ENCODE results near the gene VWA1. TPM values are rescaled to one million over a fixed set of nuclear protein-coding genes. Genes with fewer than 3 reads are reported as not detected.
"Not testable (repeated sequence)": the region's sequence is repeated elsewhere in the genome, so short reads cannot be mapped to it uniquely, and the experiment has no call there.

VWA1 gene
- total and polyA plus RNA-seq, 5 experiments from 2014 or later, result not detected

DNA sequence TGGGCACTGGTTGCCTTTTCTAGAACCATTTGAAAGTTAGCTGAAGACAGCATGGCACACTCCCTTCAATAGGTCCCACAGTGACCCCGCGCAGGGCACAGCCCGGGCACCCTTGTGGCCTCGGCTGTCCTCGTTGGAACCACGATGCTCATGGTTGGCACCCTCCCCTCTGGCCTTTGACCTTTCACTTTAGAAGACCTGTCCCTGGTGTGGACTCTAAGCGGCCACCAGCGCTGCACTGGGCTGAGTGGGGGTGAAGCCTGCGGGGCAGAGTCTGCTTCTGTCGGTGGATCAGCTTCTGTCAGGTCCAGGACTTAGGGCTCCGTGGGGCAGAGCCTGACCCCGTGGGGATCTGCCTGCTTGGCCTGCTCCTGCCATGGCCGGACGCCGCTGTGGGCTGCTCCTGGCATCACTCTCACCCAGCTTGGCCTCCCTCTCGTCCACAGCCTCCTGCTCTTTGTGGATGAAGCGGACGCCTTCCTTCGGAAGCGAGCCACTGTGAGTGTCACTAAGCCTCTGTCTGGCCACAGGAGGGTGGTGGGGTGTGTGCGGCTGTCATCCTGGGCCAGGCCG, 21.3 kb downstream of the VWA1 start:
- H3K27ac Mint-ChIP-seq, ATAC-seq, DNase-seq, H3K4me3 Mint-ChIP-seq, H3K4me1 Mint-ChIP-seq, H3K36me3 Mint-ChIP-seq, H3K9me3 Mint-ChIP-seq, POLR2A ChIA-PET, H3K27me3 Mint-ChIP-seq: not testable (repeated sequence)

DNA sequence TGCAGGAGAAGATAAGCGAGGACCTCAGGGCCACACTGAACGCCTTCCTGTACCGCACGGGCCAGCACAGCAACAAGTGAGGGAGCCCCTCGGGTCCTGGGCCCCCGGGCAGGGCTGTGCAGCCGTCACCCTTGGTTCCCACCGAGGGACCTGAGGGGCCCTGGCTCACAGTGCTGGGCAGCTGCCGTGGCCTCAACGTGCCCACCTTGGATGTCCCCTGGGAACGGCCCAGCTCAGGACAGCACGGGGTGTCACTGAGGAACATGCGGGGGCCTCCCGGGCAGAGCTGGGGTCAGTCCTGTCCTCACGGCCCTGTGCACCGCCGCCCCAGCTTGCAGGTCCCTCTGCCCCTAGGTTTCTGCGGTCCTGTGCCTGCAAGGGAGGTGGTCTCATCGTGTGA, 23.7 kb downstream of the VWA1 start:
- DNase-seq, H3K4me3 Mint-ChIP-seq, ATAC-seq, H3K27ac Mint-ChIP-seq, POLR2A ChIA-PET, H3K4me1 Mint-ChIP-seq, H3K27me3 Mint-ChIP-seq, H3K36me3 Mint-ChIP-seq, H3K9me3 Mint-ChIP-seq: not testable (repeated sequence)

DNA sequence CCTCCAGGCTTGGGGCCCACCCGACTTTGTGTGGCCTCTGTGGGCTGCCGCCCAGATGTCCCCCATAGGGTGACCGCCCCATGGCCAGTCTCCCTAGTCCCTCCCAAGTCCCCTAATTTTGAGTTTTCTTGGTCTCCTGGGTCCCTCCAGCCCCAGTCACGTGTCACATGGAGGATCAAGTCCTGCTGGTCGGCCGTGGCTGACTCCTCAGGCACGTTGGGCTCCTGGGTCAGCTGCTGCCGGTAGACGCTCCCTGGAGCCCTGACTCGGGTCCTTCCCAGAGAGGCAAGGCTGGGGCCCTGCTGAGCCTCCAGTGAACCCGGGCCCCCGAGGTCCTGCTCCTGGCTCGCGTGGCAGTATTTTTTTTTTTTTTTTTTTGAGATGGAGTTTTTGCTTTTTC, 24.2 kb downstream of the VWA1 start:
- DNase-seq, H3K4me3 Mint-ChIP-seq, H3K36me3 Mint-ChIP-seq, POLR2A ChIA-PET, H3K27ac Mint-ChIP-seq, ATAC-seq, H3K4me1 Mint-ChIP-seq, H3K27me3 Mint-ChIP-seq, H3K9me3 Mint-ChIP-seq: not testable (repeated sequence)

DNA sequence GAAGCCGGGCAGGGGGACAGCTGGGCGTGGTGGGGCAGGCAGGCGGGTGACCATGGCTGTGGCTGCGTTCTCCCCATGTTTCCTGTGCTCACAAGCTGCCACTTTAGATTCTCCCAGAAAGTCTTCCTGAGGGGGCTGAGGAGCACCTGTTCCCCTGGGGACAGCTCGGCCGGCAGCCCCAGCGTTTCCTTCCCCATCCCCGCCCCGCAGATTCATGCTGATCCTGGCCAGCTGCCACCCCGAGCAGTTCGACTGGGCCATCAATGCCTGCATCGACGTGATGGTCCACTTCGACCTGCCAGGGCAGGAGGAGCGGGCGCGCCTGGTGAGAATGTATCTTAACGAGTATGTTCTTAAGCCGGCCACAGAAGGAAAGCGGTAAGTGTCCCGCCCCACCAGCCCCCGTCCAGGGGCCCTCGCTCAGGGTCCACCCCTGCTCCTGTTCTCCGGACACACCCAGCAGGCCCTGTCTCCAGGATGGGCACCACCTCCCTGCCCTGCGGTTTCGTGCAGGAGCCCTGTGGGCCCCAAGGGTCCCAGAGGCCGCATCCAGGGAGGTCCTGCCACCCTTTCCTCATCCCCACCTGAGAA, 25.1 kb downstream of the VWA1 start:
- Mint-ChIP-seq H3K4me1 (peaks cover 0 to 4% (median 0%) of the 10 kb centered on the region in 4 donors), H3K4me3 (no peak overlapping the region), H3K27me3 (peaks cover 0 to 10% (median under 1%) of the 10 kb centered on the region in 5 donors), H3K36me3 (no peaks in the 10 kb centered on the region), H3K27ac (no peak overlapping the region), H3K9me3 (no peaks in the 10 kb centered on the region)
- POLR2A ChIA-PET, result no interaction called here
- ATAC-seq, result no peak
- DNase-seq, result no peak

DNA sequence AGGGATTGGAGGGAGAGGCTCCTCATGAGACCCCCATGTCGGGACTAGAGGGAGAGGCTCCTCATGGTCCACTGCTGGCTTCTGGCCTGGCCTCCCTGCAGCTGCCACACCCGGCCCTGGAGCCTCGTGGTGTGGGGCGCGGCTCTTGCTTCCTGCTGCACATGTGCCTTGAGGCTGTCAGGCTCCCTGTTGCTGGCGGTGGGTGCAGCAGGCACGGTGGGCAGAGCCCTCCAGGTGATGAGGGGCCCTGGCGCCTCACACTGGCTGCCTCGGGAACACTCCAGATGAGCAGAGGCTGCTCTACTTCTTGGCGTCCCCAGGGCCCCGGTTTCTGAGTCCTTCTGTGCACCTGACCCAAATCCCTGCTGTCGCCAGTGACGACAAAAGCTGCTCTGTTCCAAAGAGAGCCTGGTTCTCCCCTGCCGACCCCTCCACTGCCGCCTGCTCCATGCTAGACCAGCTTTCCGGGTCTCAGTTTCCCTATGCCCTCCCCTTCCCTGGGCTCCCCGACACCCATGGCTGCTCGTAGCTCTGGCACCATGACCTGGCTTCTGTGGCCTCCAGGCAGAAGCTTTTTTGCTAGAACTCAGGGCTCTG, 26.3 kb downstream of the VWA1 start:
- H3K27me3 Mint-ChIP-seq, result peaks cover 0 to 12% (median 4%) of the 10 kb centered on the region in 5 donors
- POLR2A ChIA-PET, result no interaction called here
- no peaks in the 10 kb centered on the region for H3K36me3 Mint-ChIP-seq
- H3K4me3 Mint-ChIP-seq, result peak overlapping the region in 5 of 10 donors; percentile 50 to 83 (median 73)
- H3K9me3 Mint-ChIP-seq, result no peaks in the 10 kb centered on the region
- ATAC-seq, result no peak
- no peak for DNase-seq
- peaks cover 0 to 4% (median 0%) of the 10 kb centered on the region in 4 donors for H3K4me1 Mint-ChIP-seq
- peak overlapping the region in 5 of 10 donors; percentile 66 to 85 (median 82) for H3K27ac Mint-ChIP-seq

DNA sequence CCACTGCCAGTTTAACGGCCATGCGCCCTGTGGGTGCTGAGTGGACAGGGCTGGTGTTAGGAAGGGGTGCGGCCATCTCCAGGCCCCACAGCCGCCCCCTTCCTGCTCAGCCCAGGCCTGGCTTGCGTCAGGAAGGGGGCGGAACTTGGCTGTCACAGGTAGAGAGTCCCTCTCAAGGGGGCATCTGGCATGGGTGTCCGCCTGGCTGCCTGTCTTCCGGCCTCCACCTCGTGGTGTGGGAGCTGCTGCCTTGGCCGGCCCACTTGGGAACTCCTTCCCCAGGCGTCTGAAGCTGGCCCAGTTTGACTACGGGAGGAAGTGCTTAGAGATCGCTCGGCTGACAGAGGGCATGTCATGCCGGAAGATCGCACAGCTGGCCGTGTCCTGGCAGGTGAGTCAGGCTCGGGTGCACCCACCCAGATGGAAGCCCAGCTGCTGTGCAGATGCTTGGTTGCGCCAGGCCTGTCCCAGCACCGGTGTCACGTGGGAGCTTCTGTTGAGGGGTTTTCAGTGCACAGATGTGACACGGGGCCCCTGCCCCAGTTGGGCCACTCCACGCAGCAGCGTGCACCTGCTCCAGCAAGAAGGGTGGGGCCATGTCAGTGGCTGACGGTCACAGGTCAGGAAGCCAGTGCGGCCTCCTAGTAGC, 27.0 kb downstream of the VWA1 start:
- POLR2A ChIA-PET, result no interaction called here
- peak; percentile 54 to 80 for ATAC-seq
- DNase-seq, result peak in 2 of 10 donors; percentile 11 to 15
- peak overlapping the region in 9 of 10 donors; percentile 50 to 83 (median 63) for H3K4me3 Mint-ChIP-seq
- H3K27ac Mint-ChIP-seq, result peak overlapping the region in 5 of 10 donors; percentile 66 to 85 (median 82)
- peaks cover 0 to 12% (median 4%) of the 10 kb centered on the region in 5 donors for H3K27me3 Mint-ChIP-seq
- no peaks in the 10 kb centered on the region for H3K36me3 Mint-ChIP-seq
- H3K9me3 Mint-ChIP-seq, result no peaks in the 10 kb centered on the region
- peaks cover 0 to 4% (median 0%) of the 10 kb centered on the region in 4 donors for H3K4me1 Mint-ChIP-seq

DNA sequence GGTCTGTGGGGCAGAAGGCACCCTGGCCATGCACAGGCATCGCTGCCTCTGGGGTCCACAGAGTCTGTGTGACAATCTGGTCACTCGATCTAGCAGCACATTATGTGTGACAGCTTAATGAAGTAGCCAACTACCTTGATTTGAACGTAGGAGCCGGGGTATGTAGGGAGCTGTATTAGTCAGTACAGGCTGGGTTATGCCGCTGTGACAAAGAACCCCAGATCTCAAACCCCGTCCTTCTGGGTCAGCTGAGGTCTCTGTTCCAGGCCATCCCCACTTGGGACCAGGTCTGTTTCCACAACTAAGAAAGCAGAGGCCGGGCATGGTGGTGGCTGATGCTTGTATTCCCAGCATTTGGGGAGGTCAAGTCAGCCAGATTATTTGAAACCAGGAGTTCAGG, 27.8 kb downstream of the VWA1 start:
- peaks cover 0 to 12% (median 4%) of the 10 kb centered on the region in 5 donors for H3K27me3 Mint-ChIP-seq
- POLR2A ChIA-PET, result no interaction called here
- H3K4me1 Mint-ChIP-seq, result peaks cover 0 to 4% (median 0%) of the 10 kb centered on the region in 4 donors
- H3K36me3 Mint-ChIP-seq, result no peaks in the 10 kb centered on the region
- no peak for DNase-seq
- no peak for ATAC-seq
- H3K4me3 Mint-ChIP-seq, result peak overlapping the region in 1 of 10 donors; percentile 73
- no peak overlapping the region for H3K27ac Mint-ChIP-seq
- H3K9me3 Mint-ChIP-seq, result no peaks in the 10 kb centered on the region

DNA sequence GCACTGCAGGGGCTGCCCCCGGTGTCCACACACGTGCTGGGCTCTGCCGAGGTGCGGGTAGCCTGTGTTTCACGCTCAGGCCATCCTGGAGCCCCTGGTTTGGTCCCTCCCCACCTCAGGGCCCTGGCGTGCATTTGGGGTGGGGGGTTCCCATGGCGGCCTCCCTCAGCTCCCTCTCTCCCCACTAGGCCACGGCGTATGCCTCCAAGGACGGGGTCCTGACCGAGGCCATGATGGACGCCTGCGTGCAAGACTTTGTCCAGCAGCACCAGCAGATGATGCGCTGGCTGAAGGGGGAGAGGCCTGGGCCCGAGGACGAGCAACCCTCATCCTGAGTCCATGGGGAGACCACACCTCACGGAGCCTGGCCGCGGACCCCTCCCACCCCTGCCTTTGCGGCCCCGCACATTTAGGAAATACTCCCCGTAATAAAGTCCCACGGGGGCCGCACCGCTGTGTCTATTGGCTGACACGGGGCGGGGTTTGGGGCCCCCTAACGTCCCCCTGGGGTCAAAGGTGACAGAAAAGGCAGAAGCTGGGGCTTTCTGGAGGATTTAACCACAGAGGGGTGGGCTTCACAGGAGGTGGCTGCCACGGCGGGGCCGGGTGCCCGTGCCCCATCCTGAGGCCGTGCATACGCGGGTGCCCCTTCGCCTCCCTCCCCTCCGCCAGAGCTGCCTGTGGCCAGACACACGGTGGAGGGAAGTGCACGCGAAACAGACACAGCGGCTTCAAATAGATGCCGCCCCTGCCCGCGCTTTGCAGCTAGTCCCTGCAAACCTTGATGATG, 32.9 kb downstream of the VWA1 start:
- not testable (repeated sequence) for H3K27ac Mint-ChIP-seq, DNase-seq, ATAC-seq, H3K4me3 Mint-ChIP-seq, H3K27me3 Mint-ChIP-seq, H3K36me3 Mint-ChIP-seq, H3K9me3 Mint-ChIP-seq
- POLR2A ChIA-PET, result interaction anchor here (0.7 kb wide), 1 partner anchor 37 kb away, joined by 3 read pairs; no protein-coding TSS in a partner anchor
- peaks cover 7 to 25% (median 22%) of the 10 kb centered on the region in 4 donors for H3K4me1 Mint-ChIP-seq

DNA sequence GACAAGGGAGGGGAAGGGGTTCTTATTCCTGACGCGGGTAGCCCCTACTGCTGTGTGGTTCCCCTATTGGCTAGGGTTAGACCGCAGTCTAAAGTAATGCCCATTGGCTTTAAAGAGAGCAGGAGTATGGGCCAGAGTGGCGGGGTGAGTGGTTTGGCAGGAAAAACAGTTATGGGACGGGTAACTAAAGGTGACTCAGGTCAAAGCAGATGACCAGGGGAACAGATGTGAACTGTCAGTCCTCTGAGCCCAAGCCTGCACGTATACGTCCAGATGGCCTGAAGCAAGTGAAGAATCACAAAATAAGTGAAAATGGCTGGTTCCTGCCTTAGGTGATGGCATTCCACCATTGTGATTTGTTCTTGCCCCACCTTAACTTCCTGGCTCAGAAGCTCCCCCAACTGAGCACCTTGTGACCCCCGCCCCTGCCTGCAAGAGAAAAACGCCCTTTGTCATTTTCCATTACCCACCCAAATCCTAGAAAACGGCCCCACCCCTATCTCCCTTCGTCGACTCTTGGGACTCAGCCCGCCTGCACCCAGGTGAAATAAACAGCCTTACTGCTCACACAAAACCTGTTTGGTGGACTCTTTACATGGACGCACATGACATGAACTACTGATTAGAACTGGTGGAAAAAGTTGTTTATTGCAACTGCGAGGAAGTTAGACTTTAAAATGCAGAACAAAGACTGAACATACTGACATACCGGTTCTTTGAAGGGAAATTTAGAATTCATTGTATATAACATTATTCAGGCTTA, 35.3 kb downstream of the VWA1 start:
- ATAC-seq (peak; percentile 31 to 38), DNase-seq (peak in 2 of 10 donors; percentile 18 to 29)
- Mint-ChIP-seq H3K4me1 (peaks cover 9 to 34% (median 28%) of the 10 kb centered on the region in 4 donors), H3K27me3 (peaks cover 0 to 2% (median 0%) of the 10 kb centered on the region in 5 donors), H3K27ac (peak overlapping the region; percentile 81 to 98 (median 92)), H3K4me3 (peak overlapping the region; percentile 81 to 97 (median 92)), H3K36me3 (no peaks in the 10 kb centered on the region), H3K9me3 (no peaks in the 10 kb centered on the region)
- POLR2A ChIA-PET, result interaction anchor here (0.7 kb wide), 1 partner anchor 111 kb away, joined by 6 read pairs; no protein-coding TSS in a partner anchor

DNA sequence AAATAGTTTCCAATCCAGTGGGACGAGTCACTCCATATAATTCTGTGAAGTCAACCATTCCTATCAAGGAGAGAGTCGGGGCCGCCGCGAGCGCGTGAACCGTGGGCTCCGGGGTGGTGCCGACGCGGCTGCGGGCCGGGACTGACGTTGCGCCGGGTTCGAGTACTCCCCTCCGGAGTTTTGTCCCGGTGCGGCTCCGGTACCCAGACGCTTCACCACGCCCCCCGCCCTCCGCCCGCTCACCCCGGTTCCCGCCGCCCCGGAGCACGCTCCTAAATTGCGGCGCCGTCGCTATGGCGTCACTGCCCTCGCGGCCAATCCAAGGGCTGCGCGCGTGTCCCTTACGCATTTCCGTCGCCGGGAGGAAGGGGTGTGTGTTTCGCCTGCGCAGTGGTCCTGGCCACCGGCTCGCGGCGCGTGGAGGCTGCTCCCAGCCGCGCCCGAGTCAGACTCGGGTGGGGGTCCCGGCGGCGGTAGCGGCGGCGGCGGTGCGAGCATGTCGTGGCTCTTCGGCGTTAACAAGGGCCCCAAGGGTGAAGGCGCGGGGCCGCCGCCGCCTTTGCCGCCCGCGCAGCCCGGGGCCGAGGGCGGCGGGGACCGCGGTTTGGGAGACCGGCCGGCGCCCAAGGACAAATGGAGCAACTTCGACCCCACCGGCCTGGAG, 36.0 kb downstream of the VWA1 start, which contains the start of gene ATAD3B:
ATAD3B (plus strand) TSS at position 377 of the 664 bp plus-strand sequence; CDS start at position 497, 120 bp downstream.
- Mint-ChIP-seq H3K4me1 (peaks cover 10 to 34% (median 30%) of the 10 kb centered on the region in 4 donors), H3K36me3 (peaks cover 0 to 1% (median 0%) of the 10 kb centered on the region in 3 donors), H3K27me3 (peaks cover 0 to under 1% (median 0%) of the 10 kb centered on the region in 5 donors), H3K27ac (peak within 1 kb of the TSS; percentile 81 to 98 (median 92)), H3K4me3 (peak within 1 kb of the TSS; percentile 81 to 97 (median 92)), H3K9me3 (no peaks in the 10 kb centered on the region)
- ATAC-seq (peak; percentile 93 to 94), DNase-seq (peak; percentile 81 to 95 (median 89))
- POLR2A ChIA-PET, result no interaction called here
